HG02678 (cell line): ENCODE data around the gene PRMT7.
"Not testable (repeated sequence)": the region's sequence is repeated elsewhere in the genome, so short reads cannot be mapped to it uniquely, and the experiment has no call there.

Source experiments
- ATAC-seq: cut with Tn5 transposase; IDR thresholded peaks from one replicate; pipeline ENCODE4 v1.9.1; 2021; ENCODE audit warnings: mild to moderate bottlenecking, moderate library complexity; ENCODE audit not compliant: unreplicated experiment

PRMT7 gene

GRCh38 chr16:68283346-68283745 is 27.5 kb upstream of the PRMT7 start:
- ATAC-seq = no peak

DNA sequence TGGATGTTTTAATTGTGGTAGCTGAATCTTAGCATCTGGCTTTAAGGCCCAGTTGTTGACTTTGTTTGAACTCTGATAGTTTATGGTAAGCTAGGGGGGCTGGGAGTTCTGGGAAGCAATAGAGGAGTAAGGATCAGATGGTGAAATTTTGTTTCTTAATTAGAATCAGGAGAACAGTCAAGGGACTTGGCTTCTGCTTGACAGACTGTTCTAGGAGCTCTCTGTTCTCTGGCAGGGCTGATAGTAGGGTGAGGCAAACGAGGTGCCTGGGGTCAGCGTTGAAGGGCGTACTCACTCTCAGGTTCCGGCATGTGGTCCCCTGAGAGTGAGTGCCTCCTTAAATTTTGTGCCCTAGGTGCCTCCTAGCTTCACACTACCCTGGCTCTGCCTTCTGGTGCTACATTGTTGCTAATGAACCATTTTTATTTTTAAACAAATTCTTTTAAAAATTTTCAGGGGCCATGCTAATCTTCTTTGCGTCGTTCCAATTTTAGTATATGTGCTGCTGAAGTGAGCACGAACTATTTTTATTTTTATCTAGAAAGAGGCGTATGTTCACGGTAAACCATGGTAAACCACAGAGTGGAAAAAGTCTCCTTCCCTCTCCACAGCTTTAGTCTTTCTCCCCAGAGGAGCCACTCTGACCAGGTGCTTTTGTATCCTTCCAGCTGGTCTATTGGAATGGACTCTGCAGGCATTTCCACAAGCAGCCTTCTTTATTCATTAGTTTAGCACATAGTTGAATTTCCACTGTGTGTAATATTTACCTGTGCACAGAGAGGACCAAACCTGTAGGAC is 26.8 kb upstream of the PRMT7 start:
- ATAC-seq = peak; percentile 41

GRCh38 chr16:68284847-68285246 is 26.0 kb upstream of the PRMT7 start:
- peak; percentile 57 for ATAC-seq

- ATAC-seq = no peak
Measured at GRCh38 chr16:68285683-68286082, 25.1 kb upstream of the PRMT7 start.

GRCh38 chr16:68286153-68287074 is 24.4 kb upstream of the PRMT7 start:
- no peak for ATAC-seq

DNA sequence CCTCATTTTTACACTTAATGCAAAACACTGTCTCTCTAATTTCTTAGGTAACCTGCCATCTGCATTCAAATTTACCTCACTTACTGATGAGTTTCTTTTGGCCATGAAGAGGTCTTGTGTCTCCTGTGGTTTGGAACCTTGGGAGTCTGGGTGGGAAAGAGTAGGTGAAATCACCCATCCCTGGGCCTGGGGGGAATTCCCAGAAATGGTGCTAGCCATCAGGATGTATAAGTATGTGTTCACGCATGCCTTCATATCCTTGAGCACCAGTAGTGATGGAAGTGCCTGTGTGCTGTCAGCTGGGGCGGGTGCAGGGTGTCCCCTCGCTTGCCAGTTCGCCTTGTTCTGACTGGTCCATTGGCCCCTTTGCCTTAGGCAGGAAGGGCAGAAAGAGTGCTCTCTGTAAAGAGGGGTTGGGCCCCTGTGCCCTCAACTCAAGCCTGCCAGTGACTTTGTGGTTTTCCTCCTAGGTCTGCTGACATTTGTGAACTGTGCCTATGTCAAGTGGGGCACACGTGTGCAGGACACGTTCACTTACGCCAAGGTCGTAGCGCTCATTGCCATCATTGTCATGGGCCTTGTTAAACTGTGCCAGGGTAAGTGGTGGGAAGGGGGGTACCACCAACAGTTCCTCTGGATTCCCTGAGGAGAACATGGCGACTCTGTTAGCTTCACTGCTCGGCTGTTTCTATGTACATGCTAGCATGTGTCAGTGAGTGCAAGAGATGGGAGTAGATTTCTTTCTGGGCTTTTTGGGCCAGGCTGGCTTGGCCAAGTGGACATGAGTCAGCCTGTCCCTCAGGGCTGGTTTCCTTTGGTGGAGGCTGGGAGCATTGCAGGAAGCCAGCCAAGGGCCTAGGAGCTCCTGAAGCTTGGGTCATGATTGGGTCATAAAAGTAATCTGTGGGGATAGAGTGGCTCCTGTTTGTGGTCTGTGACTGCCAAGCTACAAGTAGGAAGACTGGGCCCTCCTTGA is 23.3 kb upstream of the PRMT7 start:
- ATAC-seq = no peak

DNA sequence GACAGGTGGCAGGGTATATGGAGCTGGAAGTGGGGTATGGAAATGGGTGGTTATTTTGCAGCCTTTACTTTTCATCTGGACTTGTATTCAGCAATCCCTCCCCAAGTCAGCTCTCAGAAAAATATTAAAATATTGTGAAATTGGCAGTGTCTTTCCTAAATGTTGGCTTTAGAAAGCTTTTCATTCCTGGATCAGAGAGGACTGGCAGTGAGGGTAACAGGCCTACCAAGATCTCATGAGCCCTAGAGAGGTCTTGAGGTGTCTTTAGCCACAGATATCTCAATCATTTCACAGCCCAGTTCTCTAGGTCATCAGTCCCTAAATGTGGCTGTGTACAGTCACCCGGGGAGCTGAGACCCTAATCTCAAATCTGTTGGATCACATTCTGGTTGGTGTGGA is 22.6 kb upstream of the PRMT7 start:
- no peak for ATAC-seq

DNA sequence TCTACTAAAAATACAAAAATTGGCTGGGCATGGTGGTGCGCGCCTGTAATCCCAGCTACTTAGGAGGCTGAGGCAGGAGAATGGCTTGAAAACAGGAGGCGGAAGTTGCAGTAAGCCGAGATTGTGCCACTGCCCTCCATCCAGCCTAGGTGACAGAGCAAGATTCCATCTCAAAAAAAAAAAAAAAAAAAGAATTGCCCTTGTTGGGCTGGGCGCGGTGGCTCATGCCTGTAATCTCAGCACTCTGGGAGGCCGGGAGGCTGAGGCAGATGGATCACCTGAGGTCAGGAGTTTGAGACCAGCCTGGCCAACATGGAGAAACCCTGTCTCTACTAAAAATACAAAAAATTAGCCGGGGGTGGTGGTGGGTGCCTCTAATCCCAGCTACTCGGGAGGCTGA is 22.0 kb upstream of the PRMT7 start:
- not testable (repeated sequence) for ATAC-seq

DNA sequence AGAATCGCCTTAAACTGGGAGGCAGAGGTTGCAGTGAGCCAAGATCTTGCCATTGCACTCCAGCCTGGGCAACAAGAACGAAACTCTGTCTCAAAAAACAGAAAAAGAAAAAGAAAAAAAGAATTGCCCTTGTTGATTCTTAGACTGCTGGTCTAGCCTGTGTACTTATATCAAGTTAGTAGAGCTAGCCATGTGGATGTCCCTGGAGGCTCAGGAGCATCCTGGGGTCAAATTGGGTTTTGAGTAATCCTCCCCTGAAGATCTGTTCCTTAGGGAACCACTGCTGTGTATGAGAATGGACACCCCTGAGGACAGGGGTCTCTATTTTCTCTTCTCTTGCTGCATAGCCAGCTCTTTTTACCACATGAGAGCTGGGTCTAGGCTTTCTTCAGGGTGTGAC is 21.6 kb upstream of the PRMT7 start:
- ATAC-seq = no peak

GRCh38 chr16:68289621-68290329 is 21.0 kb upstream of the PRMT7 start:
- peak; percentile 83 for ATAC-seq

- no peak for ATAC-seq
Measured at GRCh38 chr16:68290450-68290849, 20.4 kb upstream of the PRMT7 start.

- no peak for ATAC-seq
Measured at GRCh38 chr16:68291227-68291626, 19.6 kb upstream of the PRMT7 start.

GRCh38 chr16:68292425-68292824 is 18.4 kb upstream of the PRMT7 start:
- ATAC-seq = no peak

DNA sequence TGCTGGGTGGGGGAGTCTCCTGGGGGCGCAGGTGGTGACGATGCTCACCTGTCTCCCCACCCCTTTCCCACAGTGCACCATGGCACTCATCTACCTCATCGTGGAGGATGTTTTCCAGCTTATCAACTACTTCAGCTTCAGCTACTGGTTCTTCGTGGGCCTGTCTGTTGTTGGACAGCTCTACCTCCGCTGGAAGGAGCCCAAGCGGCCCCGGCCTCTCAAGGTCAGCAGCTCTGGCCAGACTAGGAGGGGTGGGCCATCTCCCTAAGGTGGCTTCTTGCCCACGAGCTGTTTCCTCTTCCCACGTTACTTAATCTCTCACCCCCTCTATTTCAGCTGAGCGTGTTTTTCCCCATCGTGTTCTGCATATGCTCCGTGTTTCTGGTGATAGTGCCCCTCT is 14.5 kb upstream of the PRMT7 start:
- no peak for ATAC-seq

DNA sequence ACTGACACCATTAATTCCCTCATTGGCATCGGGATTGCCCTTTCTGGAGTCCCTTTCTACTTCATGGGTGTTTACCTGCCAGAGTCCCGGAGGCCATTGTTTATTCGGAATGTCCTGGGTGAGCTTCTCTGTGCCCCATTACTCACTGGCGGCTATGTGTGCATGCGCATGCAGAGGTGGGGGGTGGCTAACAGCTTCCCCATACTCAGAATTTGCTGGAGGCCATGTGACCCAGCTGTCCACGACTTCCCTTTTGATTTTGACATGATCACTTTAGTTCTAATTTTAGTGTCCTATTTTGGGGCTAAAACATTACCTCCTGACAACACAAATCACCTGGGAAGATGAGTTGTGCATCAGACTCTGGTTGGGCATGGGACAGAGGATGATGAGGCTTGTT is 14.1 kb upstream of the PRMT7 start:
- no peak for ATAC-seq

- ATAC-seq = no peak
Measured at GRCh38 chr16:68297908-68298307, 12.9 kb upstream of the PRMT7 start.

GRCh38 chr16:68298312-68298711 is 12.5 kb upstream of the PRMT7 start:
- ATAC-seq = no peak

DNA sequence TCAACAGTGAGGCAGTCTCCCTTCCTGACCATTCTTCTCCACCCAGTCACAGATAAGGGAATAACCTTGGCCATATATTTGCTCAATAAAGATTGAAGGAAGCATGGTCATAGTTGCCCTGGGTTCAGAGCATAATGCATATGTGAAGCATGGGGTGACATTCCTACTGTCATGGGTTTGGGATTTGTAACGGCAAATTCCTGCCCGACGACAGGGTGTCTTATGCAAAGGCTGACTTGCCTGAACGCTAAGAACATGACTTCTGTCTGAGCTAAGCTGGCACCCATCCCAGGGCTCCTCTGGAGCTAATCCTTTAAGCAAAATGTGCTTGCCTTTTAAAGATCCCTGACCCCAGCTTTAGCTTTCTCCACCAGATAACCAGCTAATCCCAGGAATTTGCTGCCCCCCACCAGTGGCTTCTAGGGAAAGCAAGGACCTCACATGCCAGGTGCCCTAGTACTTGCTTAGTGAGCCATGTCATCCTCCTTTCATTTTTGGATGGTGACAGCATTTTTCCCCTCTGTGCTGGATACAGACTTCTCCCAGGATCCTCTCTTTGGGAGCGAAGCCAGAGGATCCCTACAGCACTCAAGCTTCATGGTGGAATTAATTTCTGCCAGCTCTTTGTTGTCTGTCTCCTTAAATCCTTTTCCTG is 11.8 kb upstream of the PRMT7 start:
- ATAC-seq = no peak

DNA sequence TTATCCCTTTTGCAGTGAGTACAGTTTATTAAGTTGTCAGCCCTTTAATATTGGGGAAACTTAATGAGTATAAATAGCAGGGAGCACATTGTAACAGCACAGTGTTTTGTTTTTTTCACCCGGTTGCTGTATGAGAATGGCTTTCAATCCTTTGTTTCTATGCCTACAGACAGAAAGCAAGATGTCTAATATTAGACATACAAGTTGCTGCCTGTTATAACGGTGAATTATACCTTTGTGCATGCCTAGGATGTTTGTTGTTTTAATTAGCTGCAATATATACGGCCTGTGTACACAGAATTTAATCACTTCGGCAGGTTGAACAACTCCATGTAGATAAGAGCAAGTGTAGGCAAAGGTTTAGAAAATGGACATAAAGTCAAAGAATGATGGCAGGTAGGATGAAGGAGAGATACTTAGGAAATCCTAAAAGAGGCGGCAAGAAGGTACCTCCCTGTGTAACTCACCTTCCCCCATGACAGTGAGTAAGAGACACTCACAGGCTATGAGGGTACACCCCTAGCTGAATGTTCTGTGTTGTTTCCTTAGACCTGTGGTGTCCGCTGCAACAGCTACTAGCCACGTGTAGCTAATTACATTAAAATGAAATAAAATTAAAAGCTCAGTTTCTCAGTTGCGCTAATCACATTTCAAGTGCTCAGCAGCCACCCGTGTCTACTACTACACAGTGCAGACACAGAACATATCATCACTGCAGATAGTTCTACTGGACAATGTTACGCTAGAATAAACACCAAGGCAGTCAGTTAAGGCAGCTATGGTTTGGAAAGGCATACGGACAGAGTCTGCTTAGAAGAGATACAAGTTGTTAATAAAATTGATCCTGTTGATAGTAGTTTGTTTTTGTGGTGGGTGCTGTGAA is 11.0 kb upstream of the PRMT7 start:
- ATAC-seq = no peak
